ENCODE measurements around the gene GRAPL. TPM values are rescaled to one million over a fixed set of nuclear protein-coding genes. Genes with fewer than 3 reads are reported as not detected.

The GRAPL gene
- total RNA-seq, 6 donors from 2014 or later: 2.3 to 17.2 (median 5.0) TPM

Other genes starting within 250 kb of the GRAPL start
- not detected for gene SLC5A10, start 175.4 kb upstream of the GRAPL start, total RNA-seq
- 10 to 100 TPM in 4 of 6 donors, 1 to 10 TPM in 2; 3.1 to 17.2 (median 11.2) TPM for gene FAM83G, start 122.8 kb upstream of the GRAPL start, total RNA-seq
- 10 to 100 TPM in 1 of 6 donors, 1 to 10 TPM in 5; 3.1 to 11.3 (median 4.8) TPM for gene GRAP, start 80.6 kb upstream of the GRAPL start, total RNA-seq
- 10 to 100 TPM; 26.3 to 64.5 (median 47.9) TPM for gene EPN2, start 109.8 kb downstream of the GRAPL start, total RNA-seq
- gene B9D1, start 235.1 kb downstream of the GRAPL start, total RNA-seq: 10 to 100 TPM; 11.7 to 52.4 (median 17.5) TPM